Ovary (tissue), 3 donors: ENCODE results near the gene CYTH1.

Experiments
- EP300 ChIP-seq: sonication (generic); formaldehyde crosslinking; IDR thresholded peaks from one replicate; pipeline ENCODE4 v1.6.1; 2017; ENCODE audit warnings: antibody characterized with exemption
- POLR2A ChIP-seq: fragments of 450-650 bp; IDR thresholded peaks from one replicate; pipeline ENCODE4 v1.6.1; 2017; ENCODE audit warnings: antibody characterized with exemption, mild to moderate bottlenecking, moderate library complexity
- TF ChIP-seq, protein P1 (sequence below), 3 donors: fragments of 450-650 bp in 2 of 3; fragments of 200-600 bp in 1 of 3; IDR thresholded peaks; one replicate each; pipeline versions ENCODE4 v1.5.1 to v1.8.0; 2016 to 2022; ENCODE audit warnings: antibody characterized with exemption in 3 of 3, mild to moderate bottlenecking in 1 of 3
- donor health status: DM: no; HTN: no; CAD: no.

DNA sequence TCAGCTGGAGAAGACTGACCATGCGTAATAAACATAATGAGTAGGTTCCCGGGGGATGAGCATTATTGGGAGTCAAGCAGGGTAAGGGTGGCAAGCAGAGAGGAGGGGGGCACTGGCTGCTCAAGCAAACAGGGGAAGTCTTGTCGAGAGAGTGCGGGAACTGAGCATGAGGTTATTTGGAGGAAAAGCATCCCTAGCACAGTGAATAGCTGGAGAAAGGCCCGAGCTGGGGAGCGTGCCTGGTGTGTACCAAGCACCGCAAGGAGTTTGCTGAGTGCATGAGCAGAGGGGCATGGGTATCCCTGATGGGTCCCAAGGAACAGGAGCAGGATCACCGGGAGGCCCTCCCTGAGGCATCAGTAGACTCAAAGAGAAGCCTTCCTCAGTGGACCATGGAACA, 17.2 kb downstream of the CYTH1 start:
- no peak for TF ChIP-seq POLR2A
- TF ChIP-seq, protein P1, sequence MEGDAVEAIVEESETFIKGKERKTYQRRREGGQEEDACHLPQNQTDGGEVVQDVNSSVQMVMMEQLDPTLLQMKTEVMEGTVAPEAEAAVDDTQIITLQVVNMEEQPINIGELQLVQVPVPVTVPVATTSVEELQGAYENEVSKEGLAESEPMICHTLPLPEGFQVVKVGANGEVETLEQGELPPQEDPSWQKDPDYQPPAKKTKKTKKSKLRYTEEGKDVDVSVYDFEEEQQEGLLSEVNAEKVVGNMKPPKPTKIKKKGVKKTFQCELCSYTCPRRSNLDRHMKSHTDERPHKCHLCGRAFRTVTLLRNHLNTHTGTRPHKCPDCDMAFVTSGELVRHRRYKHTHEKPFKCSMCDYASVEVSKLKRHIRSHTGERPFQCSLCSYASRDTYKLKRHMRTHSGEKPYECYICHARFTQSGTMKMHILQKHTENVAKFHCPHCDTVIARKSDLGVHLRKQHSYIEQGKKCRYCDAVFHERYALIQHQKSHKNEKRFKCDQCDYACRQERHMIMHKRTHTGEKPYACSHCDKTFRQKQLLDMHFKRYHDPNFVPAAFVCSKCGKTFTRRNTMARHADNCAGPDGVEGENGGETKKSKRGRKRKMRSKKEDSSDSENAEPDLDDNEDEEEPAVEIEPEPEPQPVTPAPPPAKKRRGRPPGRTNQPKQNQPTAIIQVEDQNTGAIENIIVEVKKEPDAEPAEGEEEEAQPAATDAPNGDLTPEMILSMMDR (IDR thresholded peaks at IDR 0.05), result no peak
- no peak for TF ChIP-seq EP300
